A673 (cell line): ENCODE measurements around the gene ADAM21. TPM values are rescaled to one million over a fixed set of nuclear protein-coding genes. Genes with fewer than 3 reads are reported as not detected.

ENCODE experiments used
- BruUV-seq: library from RNA; stranded (reverse); fragments of 400-500 nt; replicated peaks from 2 replicates; lab custom pipeline; 2021; lab: Mats Ljungman, UMichigan
- CTCF ChIA-PET: fragments of 300-600 bp; sonication (Branson Sonifier 250); formaldehyde crosslinking; loops from one replicate; lab custom pipeline; 2022; ENCODE audit warnings: antibody characterized with exemption; lab: Charles Lee
- POLR2A ChIA-PET: fragments of 300-600 bp; sonication (Branson Sonifier 250); formaldehyde crosslinking; loops from one replicate; lab custom pipeline; 2022; ENCODE audit warnings: antibody characterized with exemption; ENCODE audit not compliant: low non-redundant PET; lab: Charles Lee
- DNase-seq: peaks from one replicate; pipeline ENCODE4 v3.0.0-alpha.2; 2015; ENCODE audit warnings: low spot score
- H3K27ac ChIP-seq: fragments of 200-600 bp; sonication (generic); 2 replicates; pipeline ENCODE4 v1.5.1; 2016; ENCODE audit warnings: mixed run types, low read depth, mild to moderate bottlenecking, mixed read lengths, antibody characterized with exemption, low read length; ENCODE audit not compliant: poor library complexity, severe bottlenecking
- H3K27me3 ChIP-seq: fragments of 200-600 bp; sonication (generic); replicated peaks from 2 replicates; pipeline ENCODE4 v1.6.1; 2017; ENCODE audit warnings: mixed run types, low read depth, mild to moderate bottlenecking, mixed read lengths, antibody characterized with exemption, low read length; ENCODE audit not compliant: insufficient read depth, poor library complexity
- H3K36me3 ChIP-seq: fragments of 200-600 bp; sonication (generic); 2 replicates; pipeline ENCODE4 v1.6.1; 2016; ENCODE audit warnings: mixed run types, mild to moderate bottlenecking, mixed read lengths, antibody characterized with exemption, low read length; ENCODE audit not compliant: insufficient read depth, poor library complexity, severe bottlenecking
- H3K4me1 ChIP-seq: fragments of 200-600 bp; sonication (generic); 2 replicates; pipeline ENCODE4 v1.6.1; 2017; ENCODE audit warnings: mixed run types, mild to moderate bottlenecking, mixed read lengths, antibody characterized with exemption, low read length; ENCODE audit not compliant: insufficient read depth, poor library complexity, severe bottlenecking
- H3K4me3 ChIP-seq: fragments of 200-600 bp; sonication (generic); 2 replicates; pipeline ENCODE4 v1.5.1; 2016; ENCODE audit warnings: low read depth, mixed run types, mild to moderate bottlenecking, mixed read lengths, low read length; ENCODE audit not compliant: poor library complexity, severe bottlenecking
- H3K9me3 ChIP-seq: fragments of 200-600 bp; sonication (generic); 2 replicates; pipeline ENCODE4 v1.6.1; 2016; ENCODE audit warnings: mixed run types, low read depth, mild to moderate bottlenecking, mixed read lengths, antibody characterized with exemption, low read length; ENCODE audit not compliant: poor library complexity, severe bottlenecking
- EZH2 ChIP-seq: fragments of 200-600 bp; sonication (generic); IDR thresholded peaks from 2 replicates; pipeline ENCODE4 v1.6.1; 2017; ENCODE audit warnings: borderline replicate concordance, low read depth, mild to moderate bottlenecking, mixed read lengths, antibody characterized with exemption, low read length; ENCODE audit not compliant: poor library complexity, severe bottlenecking
- intact Hi-C: fragments of 100-400 bp; cut with micrococcal nuclease; formaldehyde crosslinking; loops from one replicate; pipeline ENCODE4 v1.10.0; 2022; ENCODE audit not compliant: unreplicated experiment
- total RNA-seq: library from RNA; stranded (reverse); gene quantifications from 2 replicates; pipeline ENCODE4 v1.2.3, GENCODE V29; 2021
- TF ChIP-seq, protein P1 (sequence below): fragments of 300-800, 200-600 bp; sonication (generic); conservative IDR thresholded peaks from 2 replicates; pipeline ENCODE4 v1.5.1; 2017; ENCODE audit warnings: low read depth, mild to moderate bottlenecking, antibody characterized with exemption, low read length, moderate library complexity, mixed read lengths

ADAM21 gene
- total RNA-seq, 1 experiment from 2014 or later: not detected

DNA sequence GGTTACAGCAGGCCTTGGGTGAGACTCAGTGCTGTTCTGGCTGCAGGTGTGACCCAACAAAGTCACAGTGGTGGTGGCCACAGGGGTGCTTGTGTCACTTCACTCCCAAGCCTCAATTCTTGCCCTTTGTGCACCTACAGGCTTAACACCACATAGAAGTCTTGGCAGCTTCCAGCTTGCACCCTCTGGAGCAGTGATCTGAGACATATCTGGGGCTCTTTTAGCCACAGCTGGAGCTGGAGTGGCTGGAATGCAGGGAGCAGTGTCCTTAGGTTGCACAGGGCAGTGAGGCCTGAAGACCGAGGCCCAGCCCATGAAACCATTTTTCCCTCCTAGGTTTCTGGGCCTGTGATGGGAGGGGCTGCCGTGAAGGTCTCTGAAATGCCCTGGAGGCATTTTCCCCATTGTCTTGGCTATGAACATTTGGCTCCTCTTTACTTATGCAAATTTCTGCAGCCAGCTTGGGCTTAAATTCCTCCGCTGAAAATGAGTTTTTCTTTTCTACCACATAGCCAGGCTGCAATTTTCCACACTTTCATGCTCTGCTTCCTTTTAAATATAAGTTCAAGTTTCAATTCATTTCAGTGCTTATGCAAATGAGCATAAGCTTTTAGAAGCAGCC, 37.7 kb downstream of the ADAM21 start:
- BruUV-seq: no TSS peak
- Histone ChIP-seq H3K9me3 (peaks cover 6% of the 10 kb centered on the region), H3K27ac (no peak overlapping the region), H3K4me1 (no peaks in the 10 kb centered on the region), H3K4me3 (no peak overlapping the region), H3K27me3 (no peaks in the 10 kb centered on the region), H3K36me3 (no peaks in the 10 kb centered on the region)
- TF ChIP-seq EZH2: no peak
- TF ChIP-seq, protein P1, sequence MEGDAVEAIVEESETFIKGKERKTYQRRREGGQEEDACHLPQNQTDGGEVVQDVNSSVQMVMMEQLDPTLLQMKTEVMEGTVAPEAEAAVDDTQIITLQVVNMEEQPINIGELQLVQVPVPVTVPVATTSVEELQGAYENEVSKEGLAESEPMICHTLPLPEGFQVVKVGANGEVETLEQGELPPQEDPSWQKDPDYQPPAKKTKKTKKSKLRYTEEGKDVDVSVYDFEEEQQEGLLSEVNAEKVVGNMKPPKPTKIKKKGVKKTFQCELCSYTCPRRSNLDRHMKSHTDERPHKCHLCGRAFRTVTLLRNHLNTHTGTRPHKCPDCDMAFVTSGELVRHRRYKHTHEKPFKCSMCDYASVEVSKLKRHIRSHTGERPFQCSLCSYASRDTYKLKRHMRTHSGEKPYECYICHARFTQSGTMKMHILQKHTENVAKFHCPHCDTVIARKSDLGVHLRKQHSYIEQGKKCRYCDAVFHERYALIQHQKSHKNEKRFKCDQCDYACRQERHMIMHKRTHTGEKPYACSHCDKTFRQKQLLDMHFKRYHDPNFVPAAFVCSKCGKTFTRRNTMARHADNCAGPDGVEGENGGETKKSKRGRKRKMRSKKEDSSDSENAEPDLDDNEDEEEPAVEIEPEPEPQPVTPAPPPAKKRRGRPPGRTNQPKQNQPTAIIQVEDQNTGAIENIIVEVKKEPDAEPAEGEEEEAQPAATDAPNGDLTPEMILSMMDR: no peak
- DNase-seq: peak; percentile 25
- ChIA-PET CTCF (no interaction called here), POLR2A (no interaction called here)
- intact Hi-C loops: no loop called here

DNA sequence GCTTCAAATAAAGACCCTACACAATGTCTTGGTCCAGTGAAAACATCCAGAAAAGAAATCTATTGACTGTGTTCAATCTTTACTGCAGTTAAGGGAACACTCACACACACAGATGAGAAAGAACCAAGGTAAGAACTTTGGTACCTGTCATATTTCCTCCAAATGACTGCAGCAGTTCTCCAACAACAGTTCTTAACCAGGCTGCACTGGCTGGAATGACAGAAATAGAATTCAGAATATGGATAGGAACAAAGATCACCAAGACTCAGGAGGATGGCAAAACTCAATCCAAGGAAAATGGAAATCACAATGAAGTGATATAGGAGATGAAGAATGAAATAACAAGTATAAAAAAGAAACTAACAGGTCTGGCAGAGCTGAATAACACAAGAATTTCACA, 46.2 kb downstream of the ADAM21 start:
- intact Hi-C loops: no loop called here
- CTCF ChIA-PET: no interaction called here

More for the DNA sequence above, 46.2 kb downstream of the ADAM21 start:
- no peaks in the 10 kb centered on the region for H3K27me3 ChIP-seq
- no peaks in the 10 kb centered on the region for H3K9me3 ChIP-seq
- no peaks in the 10 kb centered on the region for H3K4me1 ChIP-seq
- no peaks in the 10 kb centered on the region for H3K36me3 ChIP-seq
- H3K27ac ChIP-seq: no peak overlapping the region
- BruUV-seq: no TSS peak
- no peak overlapping the region for H3K4me3 ChIP-seq
- POLR2A ChIA-PET: no interaction called here
- DNase-seq: no peak
- TF ChIP-seq EZH2: no peak
- TF ChIP-seq, protein P1: no peak

Other genes with a start within 250 kb of the ADAM21 start
- gene COX16, start 92.5 kb upstream of the ADAM21 start, total RNA-seq: 55.5 and 59.8 TPM in 2 replicates
- 25.0 and 27.7 TPM in 2 replicates for gene SYNJ2BP, start 35.1 kb upstream of the ADAM21 start, total RNA-seq
- gene ADAM20, start 82.8 kb downstream of the ADAM21 start, total RNA-seq: 0.30 and 0.48 TPM in 2 replicates
- gene MED6, start 148.5 kb downstream of the ADAM21 start, total RNA-seq: 56.8 and 59.8 TPM in 2 replicates
- gene TTC9, start 189.7 kb downstream of the ADAM21 start, total RNA-seq: 4.2 and 4.7 TPM in 2 replicates